K562 (cell line): ENCODE data around the gene MAD1L1. TPM values are rescaled to one million over a fixed set of nuclear protein-coding genes. Genes with fewer than 3 reads are reported as not detected.

ENCODE experiments used
- ATAC-seq: fragments of 200-7000 bp; cut with Tn5 transposase; 3 replicates; pipeline ENCODE4 v1.9.1; 2020; ENCODE audit warnings: moderate library complexity
- BruUV-seq: library from RNA; stranded (reverse); fragments of 400-500 nt; replicated peaks from 2 replicates; lab custom pipeline; 2021; lab: Mats Ljungman, UMichigan
- CTCF ChIA-PET: fragments of 300-600 bp; formaldehyde crosslinking; extraction: SDS; loops from one replicate; lab custom pipeline; 2021; ENCODE audit warnings: low intra/inter-chr PET ratio; lab: Yijun Ruan, JAX
- POLR2A ChIA-PET: fragments of 300-600, 350-650 bp; sonication (Branson Sonifier 250); formaldehyde crosslinking; extraction: SDS; loops from one replicate; lab custom pipeline; 2021; ENCODE audit warnings: antibody characterized with exemption, inconsistent platforms; lab: Yijun Ruan, JAX
- DNase-seq, 4 experiments: peaks; one replicate each; pipeline versions ENCODE4 v3.0.0 to v3.0.0-alpha.2; 2011 to 2018; ENCODE audit warnings: low spot score in 3 of 4, mixed read lengths in 3 of 4; ENCODE audit errors: extremely low read depth in 1 of 4
- FAIRE-seq: peaks from 2 replicates; lab custom pipeline; 2011; peaks lifted over from hg19 to GRCh38; lab: Jason Lieb, UNC
- H2AFZ ChIP-seq: 2 replicates; pipeline ENCODE4 v1.6.0; 2011; ENCODE audit warnings: low read depth, low read length, control low read depth, inconsistent platforms
- H3K27ac ChIP-seq: fragments of 200-600 bp; 3 replicates; pipeline ENCODE4 v1.8.0; 2011; ENCODE audit warnings: low read depth, mild to moderate bottlenecking, control low read depth, inconsistent platforms, low read length, moderate library complexity, mixed read lengths; ENCODE audit errors: extremely low read depth
- H3K27me3 ChIP-seq, 2 experiments: fragments of 300-600 bp in 1 of 2; 2 replicates in 1 of 2; 3 replicates in 1 of 2; pipeline versions ENCODE4 v1.6.0 to v1.8.0; 2011; ENCODE audit warnings: inconsistent platforms in 2 of 2, low read length in 2 of 2, mild to moderate bottlenecking in 1 of 2, mixed read lengths in 1 of 2, moderate library complexity in 1 of 2; ENCODE audit not compliant: control insufficient read depth in 2 of 2, insufficient read depth in 2 of 2
- H3K36me3 ChIP-seq: fragments of 300-600 bp; 3 replicates; pipeline ENCODE4 v1.8.0; 2011; ENCODE audit warnings: mild to moderate bottlenecking, low read length, inconsistent platforms; ENCODE audit not compliant: control insufficient read depth, insufficient read depth
- H3K4me1 ChIP-seq, 2 experiments: fragments of 200-600 bp in 1 of 2; replicated peaks in 1 of 2; 2 replicates in 1 of 2; 3 replicates in 1 of 2; pipeline versions ENCODE4 v1.5.1 to v1.8.0; 2011; ENCODE audit warnings: inconsistent platforms in 2 of 2, low read length in 2 of 2, mild to moderate bottlenecking in 1 of 2, mixed read lengths in 1 of 2, moderate library complexity in 1 of 2; ENCODE audit not compliant: control insufficient read depth in 2 of 2, insufficient read depth in 2 of 2
- H3K4me2 ChIP-seq: 2 replicates; pipeline ENCODE4 v1.6.1; 2011; ENCODE audit warnings: low read length, control low read depth, inconsistent platforms, mixed read lengths; ENCODE audit not compliant: insufficient read depth
- H3K4me3 ChIP-seq: fragments of 200-600 bp; sonication (generic), shearing (Covaris generic); 2 replicates; pipeline ENCODE4 v1.5.1; 2016; ENCODE audit warnings: control low read depth, inconsistent platforms
- H3K79me2 ChIP-seq: fragments of 200-600 bp; 3 replicates; pipeline ENCODE4 v1.8.0; 2011; ENCODE audit warnings: low read length, inconsistent platforms; ENCODE audit not compliant: control insufficient read depth, insufficient read depth
- H3K9ac ChIP-seq, 2 experiments: 2 replicates each; pipeline versions ENCODE4 v1.6.0 to v1.6.1; 2011; ENCODE audit warnings: low read depth in 2 of 2, low read length in 2 of 2, control low read depth in 1 of 2, inconsistent platforms in 1 of 2, mild to moderate bottlenecking in 1 of 2, mixed read lengths in 1 of 2; ENCODE audit not compliant: insufficient read depth in 1 of 2
- H3K9me1 ChIP-seq: one replicate; pipeline ENCODE4 v1.6.0; 2011; ENCODE audit warnings: inconsistent platforms, mild to moderate bottlenecking, low read length, moderate library complexity; ENCODE audit not compliant: control insufficient read depth, insufficient read depth
- H3K9me3 ChIP-seq: replicated peaks from 2 replicates; pipeline ENCODE4 v1.5.1; 2011; ENCODE audit warnings: low read depth, low read length, inconsistent platforms; ENCODE audit not compliant: control insufficient read depth, insufficient read depth
- H4K20me1 ChIP-seq: replicated peaks from 2 replicates; pipeline ENCODE4 v1.6.1; 2011; ENCODE audit warnings: low read length, inconsistent platforms, mixed read lengths; ENCODE audit not compliant: control insufficient read depth, insufficient read depth
- CTBP1 ChIP-seq: fragments of 450-650 bp; IDR thresholded peaks from 2 replicates; pipeline ENCODE4 v1.6.1; 2016; ENCODE audit warnings: borderline replicate concordance
- HMGN3 ChIP-seq: IDR thresholded peaks from 2 replicates; pipeline ENCODE4 v1.6.1; 2011; ENCODE audit warnings: borderline replicate concordance, low read depth, mild to moderate bottlenecking, mixed read lengths, low read length; ENCODE audit not compliant: insufficient read length; ENCODE audit errors: extremely low read depth
- SP2 ChIP-seq: IDR thresholded peaks from 2 replicates; pipeline ENCODE4 v1.6.1; 2011; ENCODE audit warnings: mild to moderate bottlenecking, low read depth, low read length, moderate library complexity; ENCODE audit not compliant: poor library complexity, severe bottlenecking; ENCODE audit errors: extremely low read depth
- ZNF23 ChIP-seq: fragments of 250-450 bp; sonication (Bioruptor Pico); IDR thresholded peaks from 2 replicates; pipeline ENCODE4 v1.4.0; 2020; ENCODE audit warnings: mild to moderate bottlenecking
- WGBS: fragments of 100-300 bp; shearing (Covaris generic); methylation state at CpG from one replicate; pipeline ENCODE4 v1.1.6; 2016; ENCODE audit warnings: low coverage, mixed read lengths; ENCODE audit not compliant: insufficient coverage; ENCODE audit errors: missing lambda C conversion rate; 5-methylcytosine and 5-hydroxymethylcytosine counted together
- in situ Hi-C: fragments of 300-500 bp; cut with MboI; formaldehyde crosslinking; loops from 4 replicates; pipeline ENCODE4 v1.15.0; 2018; ENCODE audit warnings: inconsistent platforms, mixed read lengths
- intact Hi-C: fragments of 100-400 bp; cut with micrococcal nuclease; formaldehyde crosslinking; loops from 2 replicates; pipeline ENCODE4 v1.14.2; 2022
- polyA plus RNA-seq, 8 experiments: library from polyadenylated mRNA; depleted of rRNA in 4 of 8; stranded (reverse) in 5 of 8; unstranded in 3 of 8; fragments of >200 nt; fragmentation: Nextera tagmentation in 2 of 8; fragmentation: Illumina TruSeq in 1 of 8; extraction: Ambion mirVana in 2 of 8; extraction: Trizol in 1 of 8; gene quantifications; 2 replicates each; pipeline versions ENCODE4 v1.2.1 to v1.2.3, GENCODE V29; 2011 to 2014; ENCODE audit warnings: inconsistent platforms in 1 of 8, missing spikeins in 1 of 8
- total RNA-seq, 7 experiments: library from RNA; depleted of rRNA in 6 of 7; stranded (reverse); fragments of >200 nt in 6 of 7; fragmentation: Illumina TruSeq in 2 of 7; extraction: Trizol in 2 of 7; gene quantifications; 2 replicates each; pipeline versions ENCODE4 v1.2.1 to v1.2.3, GENCODE V29; 2011 to 2021; ENCODE audit warnings: low replicate concordance in 1 of 7
- TF ChIP-seq, protein P1 (sequence below): fragments of 450-650 bp; IDR thresholded peaks from 2 replicates; pipeline ENCODE4 v1.7.0; 2016; ENCODE audit warnings: borderline replicate concordance

MAD1L1 gene
- total and polyA plus RNA-seq, 9 of the 15 experiments (the other 6 are each of a cell fraction or from before 2014, with no cell fraction given) = 1.7 to 89.7 (median 18.0) TPM

DNA sequence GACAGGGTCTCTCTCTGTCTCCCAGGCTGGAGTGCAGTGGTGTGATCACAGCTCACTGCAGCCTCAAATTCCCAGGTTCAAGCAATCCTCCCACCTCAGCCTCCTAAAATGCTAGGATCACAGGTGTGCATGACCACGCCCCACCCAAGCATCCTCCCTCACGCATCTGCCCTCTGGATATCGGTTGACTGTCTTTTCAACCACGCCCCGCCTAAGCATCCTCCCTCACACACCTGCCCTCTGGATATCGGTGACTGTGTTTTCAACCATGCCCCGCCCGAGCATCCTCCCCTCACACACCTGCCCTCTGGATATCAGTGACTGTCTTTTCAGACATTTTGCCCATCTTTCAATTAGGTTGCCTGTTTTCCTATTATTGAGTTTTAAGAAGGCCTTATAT is 140.5 kb downstream of the MAD1L1 start:
- Histone ChIP-seq H3K9me1 (peaks cover 3% of the 10 kb centered on the region), H3K79me2 (no peaks in the 10 kb centered on the region), H3K9me3 (no peaks in the 10 kb centered on the region), H3K27ac (no peak overlapping the region), H2AFZ (no peak overlapping the region), H3K4me1 (peaks cover 0 to 41% of the 10 kb centered on the region in 2 experiments; a peak in 2 of 5 replicates), H4K20me1 (no peaks in the 10 kb centered on the region), H3K36me3 (peaks cover 2% of the 10 kb centered on the region; the same call in 1 of the 3 replicates), H3K4me2 (no peak overlapping the region), H3K9ac (no peak overlapping the region), H3K27me3 (no peaks in the 10 kb centered on the region), H3K4me3 (no peak overlapping the region)
- FAIRE-seq = no peak
- 86% methylated on average over 8 of the region's 8 CpGs for WGBS
- BruUV-seq = no TSS peak
- ATAC-seq = no peak
- ChIA-PET POLR2A (no interaction called here), CTCF (no interaction called here)
- in situ Hi-C loops (no loop called here), intact Hi-C loops (no loop called here)
- TF ChIP-seq, protein P1, sequence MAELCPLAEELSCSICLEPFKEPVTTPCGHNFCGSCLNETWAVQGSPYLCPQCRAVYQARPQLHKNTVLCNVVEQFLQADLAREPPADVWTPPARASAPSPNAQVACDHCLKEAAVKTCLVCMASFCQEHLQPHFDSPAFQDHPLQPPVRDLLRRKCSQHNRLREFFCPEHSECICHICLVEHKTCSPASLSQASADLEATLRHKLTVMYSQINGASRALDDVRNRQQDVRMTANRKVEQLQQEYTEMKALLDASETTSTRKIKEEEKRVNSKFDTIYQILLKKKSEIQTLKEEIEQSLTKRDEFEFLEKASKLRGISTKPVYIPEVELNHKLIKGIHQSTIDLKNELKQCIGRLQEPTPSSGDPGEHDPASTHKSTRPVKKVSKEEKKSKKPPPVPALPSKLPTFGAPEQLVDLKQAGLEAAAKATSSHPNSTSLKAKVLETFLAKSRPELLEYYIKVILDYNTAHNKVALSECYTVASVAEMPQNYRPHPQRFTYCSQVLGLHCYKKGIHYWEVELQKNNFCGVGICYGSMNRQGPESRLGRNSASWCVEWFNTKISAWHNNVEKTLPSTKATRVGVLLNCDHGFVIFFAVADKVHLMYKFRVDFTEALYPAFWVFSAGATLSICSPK = no peak
- TF ChIP-seq HMGN3 (no peak), CTBP1 (no peak), ZNF23 (CRISPR knock-in tag) (no peak), SP2 (no peak)
- no peak for DNase-seq
